HEK293T (cell line): ENCODE results near the gene FXYD4.

Experiments used
- CTCF ChIA-PET: fragments of 350-600 bp; formaldehyde crosslinking; extraction: SDS; loops from one replicate; lab custom pipeline; 2021; ENCODE audit warnings: antibody characterized with exemption, inconsistent platforms; lab: Yijun Ruan, JAX
- POLR2A ChIA-PET: fragments of 350-600 bp; formaldehyde crosslinking; extraction: SDS; loops from one replicate; lab custom pipeline; 2020; ENCODE audit warnings: antibody characterized with exemption, inconsistent platforms; lab: Yijun Ruan, JAX
- DNase-seq: peaks from one replicate; pipeline ENCODE4 v3.0.0; 2012; ENCODE audit warnings: mixed read lengths; ENCODE audit errors: extremely low spot score
- ARNT ChIP-seq: fragments of 450-650 bp; IDR thresholded peaks from 2 replicates; pipeline ENCODE4 v1.6.1; 2017; ENCODE audit warnings: mild to moderate bottlenecking
- BHLHE40 ChIP-seq: fragments of 450-650 bp; IDR thresholded peaks from 2 replicates; pipeline ENCODE4 v1.6.1; 2016; ENCODE audit warnings: mild to moderate bottlenecking, moderate library complexity, borderline replicate concordance
- CTBP1 ChIP-seq: fragments of 450-650 bp; IDR thresholded peaks from 2 replicates; pipeline ENCODE4 v1.6.1; 2016; ENCODE audit warnings: borderline replicate concordance
- ELF4 ChIP-seq: fragments of 450-650 bp; IDR thresholded peaks from 2 replicates; pipeline ENCODE4 v1.6.1; 2017; ENCODE audit warnings: antibody characterized with exemption
- FOXA1 ChIP-seq: fragments of 450-650 bp; IDR thresholded peaks from 2 replicates; pipeline ENCODE4 v1.6.1; 2016; ENCODE audit warnings: mild to moderate bottlenecking
- FOXK2 ChIP-seq: fragments of 450-650 bp; IDR thresholded peaks from 2 replicates; pipeline ENCODE4 v1.6.1; 2016; ENCODE audit warnings: mild to moderate bottlenecking
- FOXM1 ChIP-seq: fragments of 450-650 bp; IDR thresholded peaks from 2 replicates; pipeline ENCODE4 v1.6.1; 2017; ENCODE audit warnings: mild to moderate bottlenecking, borderline replicate concordance
- HDGF ChIP-seq: fragments of 450-650 bp; IDR thresholded peaks from 2 replicates; pipeline ENCODE4 v1.6.1; 2017; ENCODE audit warnings: antibody characterized with exemption, borderline replicate concordance
- L3MBTL2 ChIP-seq: fragments of 450-650 bp; conservative IDR thresholded peaks from 2 replicates; pipeline ENCODE4 v1.6.1; 2016; ENCODE audit warnings: mild to moderate bottlenecking
- LEF1 ChIP-seq: fragments of 450-650 bp; IDR thresholded peaks from 2 replicates; pipeline ENCODE4 v1.6.1; 2017; ENCODE audit warnings: mild to moderate bottlenecking, borderline replicate concordance
- NFRKB ChIP-seq: fragments of 450-650 bp; IDR thresholded peaks from 2 replicates; pipeline ENCODE4 v1.6.1; 2016; ENCODE audit warnings: mild to moderate bottlenecking, moderate library complexity
- SP1 ChIP-seq: fragments of 450-650 bp; IDR thresholded peaks from 2 replicates; pipeline ENCODE4 v1.6.1; 2017
- SUZ12 ChIP-seq: fragments of 450-650 bp; IDR thresholded peaks from 2 replicates; pipeline ENCODE4 v1.6.1; 2016; ENCODE audit warnings: mild to moderate bottlenecking
- TARDBP ChIP-seq: fragments of 450-650 bp; IDR thresholded peaks from 2 replicates; pipeline ENCODE4 v1.6.1; 2016
- ZNF384 ChIP-seq: fragments of 450-650 bp; IDR thresholded peaks from 2 replicates; pipeline ENCODE4 v1.6.1; 2016
- TF ChIP-seq, protein P1 (sequence below): fragments of 450-650 bp; IDR thresholded peaks from 2 replicates; pipeline ENCODE4 v1.6.1; 2016

FXYD4 gene

DNA sequence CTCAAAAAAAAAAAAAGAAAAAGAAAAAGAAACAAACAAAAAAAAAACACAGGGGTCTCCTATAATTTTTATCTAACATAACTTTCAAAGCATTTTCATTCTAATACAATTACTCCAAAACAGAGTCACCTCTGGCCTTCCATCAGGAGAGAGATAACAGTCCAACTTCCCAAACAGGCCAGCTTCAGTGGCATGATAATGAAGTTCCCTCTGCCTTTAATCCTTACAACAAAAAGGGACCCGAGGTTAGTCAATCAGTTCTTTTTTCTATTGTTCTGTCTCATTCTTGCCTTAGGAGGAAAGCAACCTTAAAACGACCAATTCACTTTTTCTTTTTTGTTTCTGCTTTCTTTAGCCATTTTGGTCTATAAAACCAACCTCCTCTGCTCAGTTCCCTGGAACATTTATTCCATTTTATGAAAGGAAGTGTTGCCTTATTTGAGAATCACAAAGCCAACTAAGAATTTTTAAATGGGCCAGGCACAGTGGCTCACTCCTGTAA lies 16.5 kb upstream of the FXYD4 start:
- ChIA-PET CTCF (no interaction called here), POLR2A (interaction anchor here (1.1 kb wide), 1 partner anchor 43 kb away, joined by 3 read pairs; no protein-coding TSS in a partner anchor)
- DNase-seq: no peak
- no peak for TF ChIP-seq L3MBTL2
- TF ChIP-seq CTBP1: no peak
- TF ChIP-seq FOXM1: no peak
- no peak for TF ChIP-seq TARDBP
- no peak for TF ChIP-seq HDGF
- TF ChIP-seq ELF4: no peak
- no peak for TF ChIP-seq NFRKB
- TF ChIP-seq SP1: no peak
- TF ChIP-seq LEF1: no peak
- TF ChIP-seq ARNT: no peak
- TF ChIP-seq FOXK2: no peak

DNA sequence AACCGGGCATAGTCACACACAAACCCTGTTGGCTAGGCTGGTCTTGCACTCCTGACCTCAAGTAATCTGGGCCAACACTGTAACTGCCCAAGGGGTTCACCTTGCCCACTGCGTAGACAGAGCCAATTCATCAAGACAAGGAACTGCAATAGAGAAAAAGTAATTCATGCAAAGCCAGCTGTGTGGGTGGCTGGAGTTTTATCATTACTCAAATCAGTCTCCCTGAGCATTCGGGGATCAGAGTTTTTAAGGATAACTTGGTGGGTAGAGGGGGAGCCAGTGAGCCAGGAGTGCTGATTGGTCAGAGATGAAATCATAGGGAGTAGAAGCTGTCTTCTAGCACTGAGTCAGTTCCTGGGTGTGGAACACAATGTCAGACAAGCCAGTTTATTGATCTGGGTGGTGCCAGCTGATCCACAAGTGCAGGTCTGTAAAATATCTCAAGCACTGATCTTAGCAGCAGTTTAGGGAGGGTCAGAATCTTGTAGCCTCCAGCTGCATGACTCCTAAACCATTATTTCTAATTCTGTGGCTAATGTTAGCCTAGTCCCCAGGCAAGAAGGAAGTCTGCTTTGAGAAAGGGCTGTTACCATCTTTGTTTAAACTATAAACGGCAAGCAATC lies 15.6 kb upstream of the FXYD4 start:
- CTCF ChIA-PET: interaction anchor here (0.6 kb wide), 1 partner anchor 33 kb away, joined by 4 read pairs; no protein-coding TSS in a partner anchor
- TF ChIP-seq L3MBTL2: no peak
- no peak for DNase-seq
- POLR2A ChIA-PET: no interaction called here

DNA sequence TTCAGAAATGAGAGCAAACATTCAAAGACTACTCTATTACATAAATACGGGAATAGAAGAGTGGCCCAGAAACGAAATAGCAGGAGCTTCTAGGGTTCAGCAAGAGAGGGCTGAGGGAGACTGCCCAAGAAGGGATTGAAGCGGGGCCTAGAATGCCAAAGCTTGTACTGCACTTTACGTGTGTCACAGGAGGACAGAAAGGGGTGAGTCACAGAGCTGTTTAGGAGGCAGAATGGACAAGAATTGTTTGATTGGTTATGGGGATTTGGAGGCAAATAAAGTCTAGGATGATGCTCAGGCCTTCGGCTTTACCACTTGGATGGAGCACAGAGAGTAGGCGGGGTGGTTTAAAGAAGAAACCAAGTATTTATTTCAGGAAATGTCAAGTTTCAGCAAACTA lies 11.3 kb upstream of the FXYD4 start:
- no peak for TF ChIP-seq HDGF
- no peak for TF ChIP-seq TARDBP
- no peak for TF ChIP-seq L3MBTL2
- no peak for TF ChIP-seq ARNT
- TF ChIP-seq SUZ12: no peak
- TF ChIP-seq SP1: no peak
- no peak for TF ChIP-seq BHLHE40
- ChIA-PET POLR2A (interaction anchor here (0.5 to 0.7 kb wide), 2 partner anchors 51 to 102 kb away, joined by 3 to 4 read pairs; no protein-coding TSS in a partner anchor), CTCF (interaction anchor here (0.6 to 0.7 kb wide), 2 partner anchors 41 to 101 kb away, joined by 3 to 6 read pairs; no protein-coding TSS in a partner anchor)
- DNase-seq: no peak

DNA sequence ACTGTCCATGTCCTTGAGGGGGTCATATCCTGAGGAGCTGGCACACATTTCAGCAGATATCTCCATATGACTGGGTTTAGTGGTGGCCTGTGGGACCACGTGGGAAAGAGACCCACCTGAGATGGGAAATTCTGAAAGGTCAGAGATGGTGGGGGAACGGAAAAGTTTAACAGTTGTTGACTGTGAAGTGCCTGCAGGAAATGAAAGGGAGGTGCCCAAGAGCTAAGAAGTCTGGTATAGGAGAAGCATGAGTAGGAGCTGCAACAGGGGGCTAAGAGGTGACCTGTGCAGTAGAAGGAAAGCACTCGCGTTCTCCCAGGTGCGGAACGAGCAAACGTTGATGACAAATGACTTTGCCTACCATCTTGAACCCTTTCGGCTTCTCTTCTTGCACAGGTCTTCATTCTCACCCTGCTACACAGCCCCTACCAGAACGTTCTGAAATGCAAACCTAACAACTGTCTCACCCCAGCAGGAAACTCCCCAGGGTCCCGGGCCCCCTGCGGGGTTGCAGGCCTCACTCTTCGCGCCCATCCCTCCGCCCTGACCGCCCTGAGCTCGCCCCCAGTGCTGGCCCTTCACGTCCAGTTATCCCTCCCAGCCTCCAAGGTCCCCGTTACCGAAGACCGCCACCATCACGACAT lies 9.8 kb upstream of the FXYD4 start:
- CTCF ChIA-PET: no interaction called here
- DNase-seq: no peak
- POLR2A ChIA-PET: no interaction called here
- no peak for TF ChIP-seq ARNT
- no peak for TF ChIP-seq BHLHE40
- TF ChIP-seq FOXK2: no peak
- no peak for TF ChIP-seq ZNF384
- TF ChIP-seq, protein P1, sequence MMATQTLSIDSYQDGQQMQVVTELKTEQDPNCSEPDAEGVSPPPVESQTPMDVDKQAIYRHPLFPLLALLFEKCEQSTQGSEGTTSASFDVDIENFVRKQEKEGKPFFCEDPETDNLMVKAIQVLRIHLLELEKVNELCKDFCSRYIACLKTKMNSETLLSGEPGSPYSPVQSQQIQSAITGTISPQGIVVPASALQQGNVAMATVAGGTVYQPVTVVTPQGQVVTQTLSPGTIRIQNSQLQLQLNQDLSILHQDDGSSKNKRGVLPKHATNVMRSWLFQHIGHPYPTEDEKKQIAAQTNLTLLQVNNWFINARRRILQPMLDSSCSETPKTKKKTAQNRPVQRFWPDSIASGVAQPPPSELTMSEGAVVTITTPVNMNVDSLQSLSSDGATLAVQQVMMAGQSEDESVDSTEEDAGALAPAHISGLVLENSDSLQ: no peak
- TF ChIP-seq LEF1: no peak
- TF ChIP-seq SUZ12: no peak
- no peak for TF ChIP-seq FOXM1
- no peak for TF ChIP-seq NFRKB
- TF ChIP-seq SP1: no peak
- TF ChIP-seq L3MBTL2: no peak
- TF ChIP-seq FOXA1: no peak
- no peak for TF ChIP-seq ELF4
- TF ChIP-seq CTBP1: no peak
- no peak for TF ChIP-seq HDGF
- TF ChIP-seq TARDBP: no peak

DNA sequence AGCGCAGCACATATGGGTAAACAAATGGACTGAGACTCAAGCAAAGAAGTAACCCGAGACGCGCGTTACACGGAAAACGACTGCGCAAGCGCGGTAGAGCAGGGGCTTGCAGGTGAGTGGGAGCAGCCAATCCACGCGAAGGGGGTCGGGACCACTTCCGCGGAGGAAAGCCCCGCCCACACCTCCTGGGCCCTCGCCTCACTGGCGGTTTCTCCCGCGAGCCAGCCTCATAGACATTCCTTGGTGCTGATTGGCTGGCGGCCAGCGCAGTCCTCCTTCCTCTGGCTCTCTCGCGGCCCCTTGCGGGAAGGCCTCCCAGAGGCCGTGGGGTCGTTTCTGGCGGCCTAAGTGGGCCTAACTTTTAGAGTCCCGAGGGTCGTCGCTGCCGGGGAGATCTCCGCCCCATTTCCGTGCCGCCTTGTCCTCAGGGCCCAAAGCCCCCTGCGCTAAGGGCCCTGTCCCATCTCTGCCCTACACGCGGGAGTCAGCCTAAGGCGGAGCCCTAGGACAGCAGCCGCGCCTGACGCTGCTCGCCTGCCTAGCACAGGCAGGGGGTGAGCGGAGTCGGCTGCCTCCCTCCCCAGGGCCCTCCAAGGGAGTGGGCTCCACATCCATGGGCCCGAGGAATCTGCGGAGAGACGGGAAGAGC lies 9.1 kb upstream of the FXYD4 start:
- no peak for TF ChIP-seq TARDBP
- TF ChIP-seq LEF1: no peak
- TF ChIP-seq SP1: no peak
- no peak for TF ChIP-seq ZNF384
- TF ChIP-seq FOXM1: no peak
- no peak for TF ChIP-seq FOXA1
- TF ChIP-seq L3MBTL2: no peak
- no peak for TF ChIP-seq ELF4
- TF ChIP-seq ARNT: no peak
- TF ChIP-seq FOXK2: no peak
- no peak for TF ChIP-seq NFRKB
- no peak for TF ChIP-seq SUZ12
- TF ChIP-seq, protein P1: no peak
- TF ChIP-seq HDGF: no peak
- TF ChIP-seq BHLHE40: no peak
- no peak for TF ChIP-seq CTBP1
- no peak for DNase-seq
- ChIA-PET POLR2A (no interaction called here), CTCF (no interaction called here)

DNA sequence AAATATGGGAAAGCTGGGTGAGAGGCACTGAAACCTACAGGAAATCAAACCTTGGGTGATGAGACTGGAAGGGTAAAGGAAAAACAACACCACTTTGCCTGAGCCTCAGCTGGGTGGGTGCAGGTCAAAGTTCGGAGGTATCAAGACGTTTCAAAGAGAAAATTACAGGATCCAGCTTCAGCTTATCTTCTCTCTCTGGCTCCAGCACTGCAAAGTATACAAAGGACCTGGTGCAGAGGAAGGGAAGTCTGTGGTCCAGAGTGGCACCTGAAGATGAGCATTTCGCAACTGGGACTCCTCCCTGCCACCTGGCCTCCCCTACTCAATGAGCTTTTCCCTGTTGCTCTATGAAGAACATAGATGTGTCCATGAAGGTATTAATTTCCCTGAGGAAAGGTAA lies 6.4 kb upstream of the FXYD4 start:
- no peak for DNase-seq
- ChIA-PET CTCF (no interaction called here), POLR2A (no interaction called here)
- TF ChIP-seq ELF4: no peak
- no peak for TF ChIP-seq SUZ12
- TF ChIP-seq ARNT: no peak
- TF ChIP-seq FOXA1: no peak
- no peak for TF ChIP-seq ZNF384
- TF ChIP-seq NFRKB: no peak
- TF ChIP-seq CTBP1: no peak
- no peak for TF ChIP-seq HDGF
- TF ChIP-seq LEF1: no peak
- no peak for TF ChIP-seq SP1
- TF ChIP-seq, protein P1: no peak
- no peak for TF ChIP-seq BHLHE40
- no peak for TF ChIP-seq FOXM1
- no peak for TF ChIP-seq FOXK2
- no peak for TF ChIP-seq TARDBP
- TF ChIP-seq L3MBTL2: no peak
